Mucosa of gallbladder (tissue), 1 donor: ENCODE measurements around the gene NEMP1. TPM values are rescaled to one million over a fixed set of nuclear protein-coding genes. Genes with fewer than 3 reads are reported as not detected.
A peak's percentile ranks its signal among the peaks of the same experiment; 100 is the strongest.
"Not testable (repeated sequence)": the region's sequence is repeated elsewhere in the genome, so short reads cannot be mapped to it uniquely, and the experiment has no call there.

ENCODE experiments used
- DNase-seq: peaks from one replicate; pipeline ENCODE4 v3.0.0-alpha.2; 2020; ENCODE audit warnings: low spot score
- total RNA-seq: library from RNA; stranded (reverse); gene quantifications from one replicate; pipeline ENCODE4 v1.2.1, GENCODE V29; 2021
- donor health status: DM: no; HTN: no; CAD: no.

NEMP1 gene
- total RNA-seq, 1 donor from 2014 or later = 11.4 TPM

DNA sequence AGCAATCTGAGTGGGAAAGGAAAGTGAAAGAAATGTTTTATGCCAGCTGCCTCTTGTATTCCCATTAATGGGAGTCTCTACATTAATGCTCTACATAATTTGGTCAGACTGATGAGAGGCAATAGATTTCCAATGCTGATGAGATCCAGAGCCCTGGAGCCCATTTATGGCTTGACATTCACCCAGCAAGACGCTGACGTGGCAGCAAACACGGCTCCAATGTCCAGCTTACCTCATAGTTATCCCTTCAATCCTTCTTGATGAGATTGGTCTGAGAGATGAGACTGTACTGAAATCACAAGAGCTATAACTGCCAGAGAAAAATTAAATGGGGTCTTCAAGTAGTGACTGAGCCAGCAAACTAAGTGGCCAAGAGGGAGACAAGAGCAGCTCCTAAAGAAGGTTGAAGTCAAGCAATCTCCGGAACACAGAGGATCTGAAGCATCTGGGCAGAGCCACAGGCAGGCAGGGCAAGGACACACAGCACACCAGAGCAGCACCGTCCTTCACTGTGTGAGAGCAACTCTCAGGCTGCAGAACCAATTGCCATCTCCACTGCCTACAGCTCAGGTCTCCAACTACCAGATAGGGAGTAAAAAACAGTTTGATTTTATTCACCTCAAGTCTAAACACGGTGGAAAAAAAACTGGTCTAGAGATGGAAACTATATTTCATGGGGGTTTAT, 21.4 kb downstream of the NEMP1 start:
- DNase-seq = no peak

DNA sequence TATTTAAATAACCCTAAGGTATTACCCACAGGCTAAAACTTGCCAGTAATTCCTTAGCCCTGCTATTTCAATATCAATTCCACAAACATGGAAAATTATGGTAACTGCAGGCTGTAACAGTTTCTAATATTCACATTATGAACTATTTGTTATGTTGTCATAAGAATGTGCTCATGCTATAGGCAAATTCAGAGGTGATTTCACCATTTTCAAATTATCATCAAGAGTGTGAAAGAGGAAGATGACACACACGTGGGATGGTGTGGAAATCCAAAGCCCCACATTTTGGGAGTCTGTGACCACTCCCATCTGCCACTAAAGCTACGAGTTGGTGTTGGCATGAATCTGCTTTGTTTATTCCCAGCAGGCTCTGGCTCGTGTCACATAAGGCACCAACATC, 22.8 kb downstream of the NEMP1 start:
- no peak for DNase-seq

DNA sequence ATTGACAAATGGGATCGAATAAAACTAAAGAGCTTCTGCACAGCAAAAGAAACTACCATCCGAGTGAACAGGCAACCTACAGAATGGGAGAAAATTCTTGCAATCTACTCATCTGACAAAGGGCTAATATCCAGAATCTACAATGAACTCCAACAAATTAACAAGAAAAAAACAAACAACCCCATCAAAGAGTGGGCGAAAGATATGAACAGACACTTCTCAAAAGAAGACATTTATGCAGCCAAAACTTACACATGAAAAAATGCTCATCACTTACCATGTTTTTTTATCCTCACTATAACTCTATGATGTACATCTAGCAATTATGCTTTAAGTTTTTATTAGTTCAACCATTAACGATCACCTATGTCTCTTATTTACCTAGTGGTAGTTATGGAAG, 24.7 kb downstream of the NEMP1 start:
- DNase-seq = not testable (repeated sequence)

DNA sequence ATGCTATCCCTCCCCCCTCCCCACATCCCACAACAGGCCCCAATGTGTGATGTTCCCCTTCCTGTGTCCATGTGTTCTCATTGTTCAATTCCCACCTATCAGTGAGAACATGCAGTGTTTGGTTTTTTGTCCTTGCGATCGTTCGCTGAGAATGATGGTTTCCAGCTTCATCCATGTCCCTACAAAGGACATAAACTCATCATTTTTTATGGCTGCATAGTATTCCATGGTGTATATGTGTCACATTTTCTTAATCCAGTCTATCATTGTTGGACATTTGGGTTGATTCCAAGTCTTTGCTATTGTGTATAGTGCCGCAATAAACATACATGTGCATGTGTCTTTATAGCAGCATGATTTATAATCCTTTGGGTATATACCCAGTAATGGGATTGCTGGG, 25.4 kb downstream of the NEMP1 start:
- DNase-seq = not testable (repeated sequence)

DNA sequence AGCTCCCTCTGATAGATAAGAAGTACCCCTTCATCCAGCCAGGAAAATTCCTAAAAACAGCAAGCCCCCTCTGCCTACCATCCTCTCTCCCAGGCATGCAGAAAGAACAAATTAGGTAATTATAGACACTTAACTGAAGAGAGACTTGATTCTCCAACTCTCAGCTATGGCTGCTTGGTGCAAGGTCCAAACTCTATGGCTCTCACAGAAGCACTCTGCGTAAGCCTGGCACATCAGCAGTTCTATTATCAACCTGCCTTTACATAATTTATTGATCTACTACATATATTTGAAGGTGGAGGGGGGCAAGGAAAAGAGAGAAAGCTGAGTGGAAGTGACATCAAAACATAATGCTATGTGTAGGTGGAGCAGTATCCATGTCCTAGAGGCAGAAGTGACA, 27.6 kb downstream of the NEMP1 start:
- no peak for DNase-seq

DNA sequence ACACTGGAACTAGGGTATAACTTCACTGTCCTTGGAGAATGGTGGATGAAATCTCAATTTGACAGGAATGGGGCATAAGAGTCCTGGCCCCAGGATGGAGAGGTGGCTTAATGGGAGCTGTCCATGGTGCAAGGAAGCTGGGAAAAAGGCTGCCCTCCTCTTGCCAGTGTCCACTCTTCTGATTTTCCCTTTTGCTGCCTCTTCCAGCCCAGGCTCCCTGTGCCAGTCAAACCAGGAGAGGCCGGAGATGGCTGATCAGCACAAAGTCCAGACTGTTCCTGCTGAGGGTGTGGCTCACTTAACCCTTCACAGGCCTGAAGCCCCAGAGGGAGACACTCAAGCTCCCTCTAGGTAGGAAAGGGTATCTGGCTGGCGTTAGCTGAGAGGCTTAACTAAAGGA, 28.7 kb downstream of the NEMP1 start, which contains the start of gene MYO1A:
Gene MYO1A (minus strand): TSS at position 240 of the 400 bp plus-strand sequence. CDS start 1,806 bp downstream, outside the sequence.
- peak; percentile 46 for DNase-seq

DNA sequence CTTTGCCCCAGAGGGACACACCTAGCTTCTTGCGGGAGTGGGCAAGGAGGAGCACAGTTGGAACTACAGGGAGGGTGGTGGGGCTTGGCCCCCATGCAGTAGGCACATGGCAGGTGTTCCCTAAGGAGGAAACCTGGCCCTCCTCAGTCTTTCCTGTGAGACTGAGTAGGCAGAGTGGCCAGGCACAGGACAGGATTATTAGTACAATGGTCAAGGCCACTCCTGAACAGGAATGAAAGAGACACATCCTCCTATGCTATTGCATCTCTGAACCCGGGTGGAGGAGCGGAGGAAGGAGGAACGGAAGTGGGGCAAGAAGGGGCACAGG, 29.5 kb downstream of the NEMP1 start:
- DNase-seq = no peak

DNA sequence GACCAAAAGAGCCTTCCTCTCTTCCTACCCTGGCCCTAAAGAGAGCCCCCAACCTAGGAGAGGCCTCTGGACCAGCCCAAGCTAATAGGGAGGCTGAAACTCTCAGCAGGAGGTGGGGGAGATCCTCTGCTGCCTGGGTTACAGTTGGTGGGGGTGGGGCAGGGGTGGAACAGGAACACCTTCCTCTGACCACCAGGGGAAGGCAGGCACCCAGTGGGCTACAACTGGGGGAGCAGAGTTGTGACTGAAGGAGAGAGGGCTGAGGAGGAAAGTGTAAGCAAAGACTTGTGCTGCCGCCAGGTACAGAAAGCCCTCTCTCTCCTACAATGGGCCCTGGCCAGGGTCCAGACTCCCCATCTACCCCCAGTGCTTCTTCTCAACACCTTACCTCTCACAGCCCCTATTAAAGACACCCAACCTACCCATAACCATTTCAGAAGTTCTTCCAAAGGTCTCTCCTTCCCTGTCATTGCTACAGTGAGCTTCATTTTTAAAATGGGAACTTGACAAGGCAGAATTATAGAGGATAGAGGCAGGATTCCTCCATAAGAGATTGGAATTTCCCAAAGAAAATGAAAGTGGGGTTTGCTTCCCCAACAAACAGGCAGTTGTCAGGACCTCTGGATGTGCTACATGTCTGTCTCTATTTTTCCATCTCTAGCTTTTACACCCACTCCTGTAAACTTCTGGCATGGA, 30.0 kb downstream of the NEMP1 start:
- no peak for DNase-seq

DNA sequence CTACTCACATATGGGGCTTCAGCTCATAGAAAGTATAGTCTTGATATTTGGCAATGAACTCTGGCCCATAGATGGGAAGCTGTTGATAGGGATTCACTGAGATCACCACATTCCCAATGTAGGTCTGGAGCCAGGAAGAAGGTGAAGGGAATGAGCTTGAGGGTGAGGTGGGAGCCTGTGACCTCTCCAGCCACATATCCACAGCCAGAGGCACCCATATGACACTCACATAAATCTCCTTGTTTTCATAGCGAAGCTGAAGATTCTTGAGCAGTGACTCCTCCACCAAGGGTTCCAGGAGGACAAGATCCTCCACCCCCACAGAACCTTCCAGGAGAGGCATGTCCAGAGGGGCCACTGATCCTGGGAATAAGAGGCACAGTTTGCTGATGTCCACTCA, 30.6 kb downstream of the NEMP1 start:
- no peak for DNase-seq

DNA sequence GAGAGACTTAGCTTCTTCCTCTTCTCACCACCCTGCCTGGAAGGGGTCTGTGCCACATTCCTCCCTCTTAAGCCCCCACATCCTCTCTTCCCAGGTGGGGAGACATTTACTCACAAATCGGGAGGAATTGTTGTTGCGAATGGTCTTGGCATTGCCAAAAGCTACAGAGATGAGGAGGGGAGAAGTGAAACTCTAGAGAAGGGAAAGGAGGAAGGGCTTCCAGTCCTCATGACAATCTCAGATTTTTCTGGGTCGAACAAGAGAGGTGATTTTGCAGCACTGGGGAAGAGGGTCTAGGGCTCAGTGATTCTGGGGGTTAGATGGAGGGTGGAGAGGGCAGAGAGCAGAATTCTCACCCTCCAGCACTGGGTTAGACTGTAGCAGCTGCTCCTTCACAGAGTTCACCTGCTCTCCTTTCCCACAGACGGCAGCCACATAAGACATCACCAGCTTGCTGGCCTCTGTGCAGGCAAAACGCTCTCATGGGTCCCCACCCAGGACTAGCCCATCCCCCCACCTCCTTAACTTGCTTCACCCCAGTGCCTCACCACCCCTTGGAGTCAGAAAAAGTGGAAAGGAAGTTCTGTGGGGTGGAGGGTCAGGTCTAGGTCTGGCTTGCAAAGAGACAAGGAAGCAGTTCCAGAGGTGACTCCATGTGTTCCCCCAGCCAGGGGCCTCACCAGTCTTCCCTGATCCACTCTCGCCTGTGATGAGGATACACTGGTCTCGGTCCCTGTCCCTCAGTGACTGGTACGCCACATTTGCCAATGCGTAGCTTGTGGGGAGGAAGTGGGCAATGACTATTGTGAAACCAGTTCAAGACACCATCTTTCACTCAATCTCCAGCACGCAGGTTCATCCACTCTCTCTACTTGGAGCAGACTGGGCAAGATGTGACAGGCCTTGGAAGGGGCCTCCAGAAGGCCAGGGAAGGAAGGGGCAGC, 31.4 kb downstream of the NEMP1 start:
- no peak for DNase-seq

DNA sequence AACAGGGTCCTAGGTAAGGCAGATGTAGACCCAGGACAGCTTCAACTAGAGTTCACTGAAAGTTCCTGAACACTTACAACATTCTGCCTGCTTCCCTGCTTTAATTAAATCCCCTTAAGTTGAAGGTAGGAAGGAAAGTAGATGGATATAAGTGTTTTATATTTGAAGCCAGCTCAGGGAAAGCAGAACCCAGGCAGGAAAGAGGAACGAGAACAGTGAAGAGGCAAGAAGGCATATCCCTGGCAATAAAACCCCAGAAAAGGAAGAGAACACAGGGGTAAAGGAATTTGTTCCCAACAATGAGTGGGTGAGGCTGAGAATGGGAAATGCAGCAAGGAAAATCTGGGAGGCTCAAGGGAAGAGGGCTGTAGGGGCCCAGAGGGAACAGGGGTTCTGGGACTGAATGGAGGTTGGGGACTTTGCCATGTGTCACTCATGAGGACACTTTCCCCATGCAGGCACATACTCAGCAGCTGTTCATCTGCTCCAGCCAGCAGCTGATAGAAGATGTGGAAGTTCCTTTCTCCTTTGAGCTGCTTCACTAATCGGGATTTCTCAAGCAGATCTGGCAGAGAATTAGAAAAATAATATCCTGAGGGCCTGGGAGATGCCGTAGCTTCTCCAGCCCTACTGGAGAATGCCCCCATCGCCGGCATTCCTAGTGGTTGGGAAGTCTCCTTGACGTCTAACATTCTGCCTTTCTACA, 32.4 kb downstream of the NEMP1 start:
- DNase-seq = no peak

DNA sequence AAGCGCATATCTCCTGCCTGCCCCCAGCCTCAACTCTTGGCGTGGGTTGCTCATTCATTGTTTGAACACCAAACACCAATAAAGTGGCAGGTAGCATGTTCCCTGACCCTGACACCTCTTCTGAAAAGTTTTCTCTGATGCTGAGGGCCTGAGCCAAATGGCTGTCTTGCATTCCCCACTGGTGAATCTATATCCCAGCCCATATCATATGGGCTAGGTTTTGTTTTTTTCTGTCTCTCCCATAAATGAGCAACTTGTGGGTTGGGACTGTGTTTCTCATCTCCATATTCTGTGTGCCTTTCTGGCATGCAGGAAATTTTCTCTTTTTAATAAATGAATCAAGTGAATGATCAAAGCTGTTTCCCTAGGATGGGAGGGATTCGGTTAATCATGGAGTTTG, 33.7 kb downstream of the NEMP1 start:
- no peak for DNase-seq

DNA sequence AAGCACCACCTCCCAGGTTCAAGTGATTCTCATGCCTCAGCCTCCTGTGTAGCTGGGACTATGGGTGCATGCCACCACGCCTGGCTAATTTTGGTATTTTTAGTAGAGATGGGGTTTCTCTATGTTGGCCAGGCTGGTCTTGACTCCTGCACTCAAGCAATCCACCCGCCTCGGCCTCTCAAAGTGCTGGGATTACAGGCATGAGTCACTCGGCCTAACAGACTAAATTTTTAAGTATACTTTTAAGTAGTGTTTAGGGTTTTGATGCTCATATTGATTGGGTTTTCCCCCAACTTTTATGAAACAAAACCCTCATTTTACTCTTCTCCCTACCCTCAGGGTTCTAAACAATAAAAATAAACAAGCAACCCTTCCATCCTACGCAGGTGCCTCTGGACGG, 34.1 kb downstream of the NEMP1 start:
- no peak for DNase-seq

DNA sequence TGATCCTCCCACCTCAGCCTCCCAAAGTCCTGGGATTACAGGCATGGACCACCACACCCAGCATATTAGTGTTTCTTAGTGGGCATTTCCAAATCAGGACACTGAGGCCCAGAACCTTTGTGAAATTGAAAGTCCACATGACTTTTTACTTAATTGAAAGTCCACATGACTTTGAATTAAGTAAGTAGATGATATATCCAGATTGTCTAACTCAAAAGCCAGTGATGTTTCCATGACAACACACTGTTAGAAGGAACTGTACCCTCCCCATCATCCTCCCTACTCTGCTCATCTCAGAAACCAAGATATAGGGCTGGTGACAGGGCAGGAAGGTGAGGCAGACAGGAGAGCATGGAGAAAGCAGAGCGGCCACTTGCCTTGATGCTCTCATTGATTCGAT, 35.9 kb downstream of the NEMP1 start:
- DNase-seq = no peak

DNA sequence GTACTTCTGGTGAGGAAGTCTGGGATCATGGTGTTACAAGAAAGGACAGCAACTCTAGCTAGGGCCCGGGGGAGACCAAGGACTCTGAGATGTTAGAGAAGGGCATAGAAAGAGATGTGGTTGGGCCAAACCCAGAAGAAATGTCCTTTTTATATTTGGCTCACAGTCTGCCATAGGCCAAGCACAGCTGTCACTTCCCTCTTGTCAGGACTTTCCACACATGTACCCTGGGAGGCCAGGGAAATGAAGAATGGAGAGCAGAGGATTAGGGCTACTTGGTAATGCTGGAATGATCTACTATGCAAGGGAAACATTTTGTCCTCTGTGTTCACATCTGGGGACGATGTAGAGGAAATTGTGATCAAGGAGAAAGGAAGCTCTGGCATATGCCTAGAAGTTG, 37.8 kb downstream of the NEMP1 start:
- no peak for DNase-seq

DNA sequence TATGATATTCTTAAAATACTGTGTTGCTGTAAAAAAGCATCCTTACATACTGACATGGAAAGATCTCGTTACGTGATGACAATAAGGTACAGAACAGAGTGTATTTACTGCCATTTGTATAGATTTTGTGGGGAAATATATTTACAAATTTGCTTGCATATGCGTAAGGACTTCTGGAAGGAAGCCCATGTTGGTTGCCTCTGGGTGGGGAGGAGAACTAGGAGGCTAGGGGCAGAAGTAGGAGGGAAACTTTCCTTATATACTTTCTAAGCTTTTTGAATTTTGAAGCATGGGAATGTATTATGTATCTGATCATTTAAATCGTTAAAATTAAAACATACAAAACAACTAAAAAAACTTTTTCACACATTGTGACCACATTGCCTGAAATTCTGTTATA, 38.4 kb downstream of the NEMP1 start:
- no peak for DNase-seq

DNA sequence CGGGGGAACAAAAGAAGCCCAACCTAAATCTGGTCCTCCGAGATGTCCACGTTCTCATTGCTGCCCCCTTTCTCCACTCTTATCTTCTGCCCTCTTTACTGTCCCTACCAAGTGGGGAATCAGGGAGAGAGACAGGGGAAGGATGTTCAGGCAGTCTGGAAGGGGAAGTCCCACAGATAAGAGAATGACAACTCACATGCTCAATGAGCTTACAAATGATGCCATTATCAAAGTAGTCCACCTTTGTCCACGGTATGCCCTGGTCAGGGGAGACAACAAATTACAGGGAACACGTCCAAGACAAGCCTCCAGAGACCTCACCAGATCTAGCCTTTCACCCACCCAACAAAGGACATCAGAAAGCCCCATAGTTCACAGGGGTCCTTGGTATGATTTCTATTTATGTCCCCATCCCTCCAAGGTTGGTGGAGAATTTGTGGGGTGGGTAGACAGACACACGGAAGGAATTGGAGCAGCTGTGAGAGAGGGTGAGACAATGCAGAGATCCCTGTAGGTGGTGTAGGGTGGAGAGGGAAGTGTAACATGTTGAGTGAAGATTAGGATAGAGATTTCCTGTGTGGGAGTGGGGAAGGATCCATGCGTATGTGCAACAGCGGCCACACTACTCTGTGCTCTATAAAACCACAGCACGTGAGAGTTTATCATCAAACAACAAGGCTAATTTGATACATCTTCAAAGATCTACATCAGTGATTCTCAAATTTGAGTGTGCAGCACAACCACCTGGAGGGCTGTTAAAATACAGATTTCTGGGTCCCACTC, 39.4 kb downstream of the NEMP1 start:
- DNase-seq = no peak

DNA sequence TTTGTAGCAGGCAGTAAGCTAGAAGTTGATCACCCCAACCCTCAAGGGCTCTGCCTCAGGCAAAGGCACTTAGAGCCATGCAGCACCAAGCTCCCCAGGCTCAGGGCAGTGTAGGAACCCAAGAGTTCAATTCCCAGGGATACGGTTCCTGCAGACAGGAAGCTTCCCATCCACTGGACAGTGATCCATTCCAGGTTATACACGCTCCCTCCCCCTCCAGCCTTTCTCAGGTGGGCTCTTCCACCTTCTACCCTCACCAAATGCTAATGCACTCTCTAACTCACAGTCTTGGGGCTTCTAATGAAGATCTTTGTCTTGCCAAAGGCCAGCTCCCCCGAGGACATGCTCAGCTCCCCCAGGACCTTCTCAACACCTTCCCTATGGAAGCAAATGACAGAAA, 41.3 kb downstream of the NEMP1 start:
- DNase-seq = no peak

DNA sequence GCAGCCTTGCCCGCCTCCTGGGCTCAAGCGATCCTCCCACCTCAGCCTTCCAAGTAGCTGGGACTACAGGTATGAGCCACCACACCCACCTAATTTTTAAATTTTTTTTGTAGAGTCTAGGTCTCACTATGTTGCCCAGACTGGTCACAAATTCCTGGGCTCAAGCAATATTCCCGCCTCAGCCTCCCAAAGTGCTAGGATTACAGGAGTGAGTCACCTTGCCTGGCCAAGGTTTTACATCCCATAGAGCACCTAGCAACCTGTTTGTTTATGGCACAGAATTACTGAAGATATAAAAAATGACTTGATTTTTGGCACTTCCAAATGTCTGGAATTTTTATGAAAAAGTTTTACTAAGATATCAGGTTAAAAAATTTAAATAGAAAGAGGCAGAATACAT, 45.2 kb downstream of the NEMP1 start:
- DNase-seq = no peak

DNA sequence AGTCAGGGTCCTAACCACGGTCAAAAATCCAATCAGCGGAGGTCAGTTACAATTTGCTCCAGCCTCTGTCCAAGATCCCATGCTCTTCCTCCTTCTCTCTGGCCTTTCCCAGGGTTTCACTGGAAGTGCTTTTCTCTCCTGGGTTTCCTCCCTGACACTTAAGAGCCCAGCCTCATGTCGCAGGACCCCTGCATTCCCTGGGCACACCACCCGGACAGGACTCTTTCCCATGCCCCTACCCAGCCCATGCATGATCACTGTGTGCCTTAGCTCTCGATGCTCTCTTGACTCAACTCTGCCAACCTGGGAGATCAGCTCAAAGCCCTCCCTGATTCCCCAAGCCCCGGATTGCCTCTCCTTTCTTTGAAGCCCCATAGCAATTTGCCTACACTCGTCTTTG, 46.8 kb downstream of the NEMP1 start:
- DNase-seq = no peak

DNA sequence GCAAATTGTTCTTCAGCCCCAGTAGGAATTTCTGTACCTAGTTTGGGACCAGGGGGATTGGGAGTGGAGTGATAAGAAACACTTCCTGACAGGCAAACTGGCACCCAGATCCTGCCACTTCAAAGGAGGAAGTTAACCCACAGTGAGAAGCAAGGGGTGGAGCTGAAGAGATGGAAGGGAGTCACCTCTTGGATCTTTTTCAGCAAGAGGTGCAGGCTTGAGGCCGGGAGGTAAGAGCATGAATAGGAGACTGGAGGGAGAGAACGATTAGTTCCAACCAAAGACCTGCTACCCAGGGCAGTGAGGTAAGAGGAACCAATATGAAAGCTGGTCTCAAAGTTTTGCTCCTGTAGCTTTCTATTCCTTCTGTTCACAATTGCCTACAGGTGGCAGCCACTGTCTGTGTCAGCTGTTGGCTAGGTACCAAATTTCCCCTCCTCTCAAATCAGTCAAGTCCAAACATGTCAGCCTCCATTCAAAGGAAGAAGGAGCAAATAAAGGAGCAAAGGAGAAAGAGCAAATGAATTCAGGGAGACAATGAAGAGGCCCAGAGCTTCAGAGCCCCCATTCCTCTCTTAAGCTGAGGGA, 47.4 kb downstream of the NEMP1 start:
- DNase-seq = no peak
